Skin of body (tissue), 2 donors: ENCODE data around the gene STAG3. TPM values are rescaled to one million over a fixed set of nuclear protein-coding genes. Genes with fewer than 3 reads are reported as not detected.
"Not testable (repeated sequence)": the region's sequence is repeated elsewhere in the genome, so short reads cannot be mapped to it uniquely, and the experiment has no call there.

Experiments
- DNase-seq: peaks from one replicate; lab custom pipeline; 2025; lab: John Stamatoyannopoulos, UW
- total RNA-seq: library from RNA; depleted of rRNA; stranded (reverse); fragments of >200 nt; gene quantifications from one replicate; pipeline ENCODE4 v1.2.3, GENCODE V29; 2014

STAG3 gene, protein sequence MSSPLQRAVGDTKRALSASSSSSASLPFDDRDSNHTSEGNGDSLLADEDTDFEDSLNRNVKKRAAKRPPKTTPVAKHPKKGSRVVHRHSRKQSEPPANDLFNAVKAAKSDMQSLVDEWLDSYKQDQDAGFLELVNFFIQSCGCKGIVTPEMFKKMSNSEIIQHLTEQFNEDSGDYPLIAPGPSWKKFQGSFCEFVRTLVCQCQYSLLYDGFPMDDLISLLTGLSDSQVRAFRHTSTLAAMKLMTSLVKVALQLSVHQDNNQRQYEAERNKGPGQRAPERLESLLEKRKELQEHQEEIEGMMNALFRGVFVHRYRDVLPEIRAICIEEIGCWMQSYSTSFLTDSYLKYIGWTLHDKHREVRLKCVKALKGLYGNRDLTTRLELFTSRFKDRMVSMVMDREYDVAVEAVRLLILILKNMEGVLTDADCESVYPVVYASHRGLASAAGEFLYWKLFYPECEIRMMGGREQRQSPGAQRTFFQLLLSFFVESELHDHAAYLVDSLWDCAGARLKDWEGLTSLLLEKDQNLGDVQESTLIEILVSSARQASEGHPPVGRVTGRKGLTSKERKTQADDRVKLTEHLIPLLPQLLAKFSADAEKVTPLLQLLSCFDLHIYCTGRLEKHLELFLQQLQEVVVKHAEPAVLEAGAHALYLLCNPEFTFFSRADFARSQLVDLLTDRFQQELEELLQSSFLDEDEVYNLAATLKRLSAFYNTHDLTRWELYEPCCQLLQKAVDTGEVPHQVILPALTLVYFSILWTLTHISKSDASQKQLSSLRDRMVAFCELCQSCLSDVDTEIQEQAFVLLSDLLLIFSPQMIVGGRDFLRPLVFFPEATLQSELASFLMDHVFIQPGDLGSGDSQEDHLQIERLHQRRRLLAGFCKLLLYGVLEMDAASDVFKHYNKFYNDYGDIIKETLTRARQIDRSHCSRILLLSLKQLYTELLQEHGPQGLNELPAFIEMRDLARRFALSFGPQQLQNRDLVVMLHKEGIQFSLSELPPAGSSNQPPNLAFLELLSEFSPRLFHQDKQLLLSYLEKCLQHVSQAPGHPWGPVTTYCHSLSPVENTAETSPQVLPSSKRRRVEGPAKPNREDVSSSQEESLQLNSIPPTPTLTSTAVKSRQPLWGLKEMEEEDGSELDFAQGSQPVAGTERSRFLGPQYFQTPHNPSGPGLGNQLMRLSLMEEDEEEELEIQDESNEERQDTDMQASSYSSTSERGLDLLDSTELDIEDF
- 0.89 TPM for total RNA-seq

DNA sequence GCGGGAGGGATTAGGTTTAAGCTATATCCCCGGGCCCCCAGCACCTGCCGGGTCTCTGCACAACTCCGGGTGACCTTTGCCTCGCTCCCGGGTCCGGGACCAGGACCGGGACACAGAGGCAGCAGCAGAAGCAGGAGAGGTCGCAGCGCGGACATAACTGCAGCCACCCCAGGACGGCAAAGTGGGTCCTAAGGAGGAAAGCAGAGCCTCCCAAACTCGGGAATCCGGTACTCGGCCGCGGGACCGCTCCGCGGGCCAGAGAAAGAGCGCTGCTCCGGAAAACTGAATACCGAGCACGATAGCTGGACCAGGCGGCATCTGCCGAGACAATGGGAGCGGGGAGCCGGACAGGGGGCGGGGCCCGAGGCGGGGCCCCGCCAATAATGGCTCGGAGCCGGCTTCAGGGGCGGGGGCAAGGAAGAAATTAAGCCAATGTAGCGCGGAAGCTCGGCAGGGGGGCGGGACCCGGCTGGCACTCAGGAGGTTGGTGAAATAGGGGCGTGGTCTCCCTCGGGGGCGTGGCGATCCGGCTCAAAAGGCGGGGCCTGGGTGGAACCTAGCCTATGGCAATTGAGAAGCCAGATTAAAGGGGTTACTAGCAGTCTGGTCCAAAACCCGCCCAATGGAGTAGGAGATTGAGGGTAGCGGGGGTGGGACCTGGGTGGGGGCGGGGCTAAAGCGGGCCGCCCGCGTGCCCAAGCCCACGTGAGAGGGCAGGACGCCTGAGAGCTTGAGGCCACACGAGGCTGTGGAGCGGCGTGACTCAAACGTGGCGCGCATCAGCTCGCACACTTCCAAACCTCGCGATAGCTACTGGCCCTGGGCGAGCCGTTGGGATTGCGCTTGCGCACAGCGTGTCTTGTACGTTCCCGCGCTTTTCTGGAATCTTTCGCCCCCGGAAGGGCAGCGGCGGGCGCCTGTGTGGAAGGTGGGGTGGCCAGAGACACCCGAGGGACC lies at the start of gene STAG3, which contains the start of gene GPC2:
Gene STAG3 (plus strand): TSS at position 874 of the 957 bp plus-strand sequence. CDS start 2,639 bp downstream, outside the sequence.
Gene GPC2 (minus strand): TSS at position 337 of the 957 bp plus-strand sequence. CDS start 182 bp downstream, at position 155.
- peak; percentile 93 for DNase-seq

DNA sequence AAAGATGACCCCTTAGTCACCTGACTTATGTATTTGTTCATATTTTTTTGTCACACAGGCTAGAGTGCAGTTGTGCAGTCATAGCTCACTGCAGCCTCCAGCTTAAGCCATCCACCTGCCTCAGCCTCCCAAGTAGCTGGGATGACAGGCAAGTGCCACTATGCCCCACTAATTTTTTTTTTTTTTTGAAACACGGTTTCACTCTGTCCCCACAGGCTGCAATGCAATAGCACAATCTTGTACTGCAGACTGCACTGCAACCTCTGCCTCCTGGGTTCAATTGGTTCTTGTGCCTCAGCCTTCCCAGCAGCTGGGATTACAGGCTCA lies 49.1 kb upstream of the STAG3 start:
- DNase-seq, result no peak

DNA sequence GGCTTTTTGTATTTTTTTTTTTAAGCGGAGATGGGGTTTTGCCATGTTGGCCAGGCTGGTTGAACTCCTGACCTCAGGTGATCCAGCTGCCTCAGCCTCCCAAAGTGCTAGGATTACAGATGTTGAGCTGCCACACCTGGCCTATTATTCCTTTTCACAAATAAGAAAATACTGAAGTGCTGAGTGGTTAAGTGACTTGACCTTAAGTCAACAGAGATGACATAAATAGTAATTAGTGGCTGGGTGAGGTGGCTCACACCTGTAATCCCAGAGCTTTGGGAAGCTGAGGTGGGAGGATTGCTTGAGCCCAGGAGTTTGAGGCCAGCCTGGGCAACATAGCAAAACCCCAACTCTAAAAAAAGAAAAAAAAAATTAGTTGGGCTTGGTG lies 47.5 kb upstream of the STAG3 start:
- not testable (repeated sequence) for DNase-seq

DNA sequence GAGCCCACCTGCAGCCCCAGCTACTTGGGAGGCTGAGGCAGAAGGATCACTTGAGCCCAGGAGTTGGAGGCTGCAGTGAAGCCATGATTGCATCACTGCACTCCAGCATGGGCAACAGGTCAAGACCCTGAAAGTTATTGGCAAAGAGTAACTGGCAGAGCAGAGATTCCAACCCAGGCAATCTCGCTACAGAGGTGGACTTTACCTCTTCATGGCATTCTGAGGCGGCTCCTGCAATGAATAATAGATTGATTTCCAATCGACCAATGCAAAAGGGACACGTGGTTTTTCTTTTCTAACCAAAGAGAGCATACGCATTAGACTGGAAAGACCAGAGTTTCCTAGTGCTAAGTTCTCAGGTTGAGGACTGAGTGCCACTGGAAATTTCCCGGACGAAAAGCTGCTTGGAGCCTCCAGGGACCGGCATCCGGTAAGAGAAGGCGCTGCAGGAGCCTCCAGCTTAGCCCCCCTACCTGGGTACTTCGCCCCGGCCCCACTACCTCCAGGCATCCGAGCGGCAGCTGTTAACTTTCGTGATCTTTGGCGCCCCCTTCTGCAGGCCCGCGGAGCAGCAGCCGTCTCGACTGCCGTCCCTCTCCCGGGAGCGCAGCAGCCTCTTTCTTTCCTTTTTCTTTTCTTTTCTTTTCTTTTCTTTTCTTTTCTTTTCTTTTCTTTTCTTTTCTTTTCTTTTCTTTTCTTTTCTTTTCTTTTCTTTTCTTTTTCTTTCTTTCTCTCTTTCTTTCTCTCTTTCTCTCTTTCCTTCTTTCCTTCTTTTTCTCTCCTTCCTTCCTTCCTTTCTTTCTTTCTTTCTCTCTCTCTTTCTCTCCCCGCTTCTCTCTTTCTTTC lies 46.9 kb upstream of the STAG3 start:
- no peak for DNase-seq

DNA sequence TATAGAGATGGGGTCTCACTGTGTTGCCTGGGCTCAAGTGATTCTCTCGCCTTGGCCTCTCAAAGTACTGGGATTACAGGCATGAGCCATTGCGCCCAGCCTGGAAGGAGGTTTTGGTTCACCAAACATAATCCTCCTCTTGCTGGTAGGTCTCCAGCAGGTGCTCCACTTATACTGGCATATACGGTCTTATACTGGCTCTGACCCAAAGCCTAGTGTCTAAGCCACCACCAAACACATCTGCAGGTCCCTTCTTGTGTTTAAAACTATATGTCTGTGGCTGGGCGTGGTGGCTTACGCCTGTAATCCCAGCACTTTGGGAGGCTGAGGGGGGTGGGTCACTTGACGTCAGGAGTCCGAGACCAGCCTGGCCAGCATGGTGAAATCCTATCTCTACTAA lies 45.6 kb upstream of the STAG3 start:
- no peak for DNase-seq

DNA sequence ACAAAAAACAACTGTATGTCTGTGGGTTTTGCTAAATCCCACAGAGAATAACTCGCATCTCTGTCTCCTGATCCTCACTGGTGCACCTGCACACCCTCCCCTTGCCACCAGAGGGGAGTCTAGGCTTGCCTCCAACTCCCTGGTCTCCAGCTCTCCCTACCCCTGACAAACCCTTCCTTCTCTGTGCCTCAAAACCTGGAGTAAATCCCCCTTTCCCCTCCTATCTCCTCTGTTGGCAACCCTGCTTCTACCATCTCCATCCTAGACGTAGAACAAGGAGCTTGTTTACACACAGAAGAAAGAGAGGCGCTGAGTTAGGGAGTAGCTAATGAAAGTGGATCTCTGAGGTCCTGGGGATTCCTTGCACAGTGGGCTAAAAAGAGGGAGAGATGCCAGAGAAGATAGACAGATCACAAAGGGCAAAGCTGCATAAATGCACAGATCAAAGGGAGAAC lies 45.0 kb upstream of the STAG3 start:
- peak; percentile 33 for DNase-seq

DNA sequence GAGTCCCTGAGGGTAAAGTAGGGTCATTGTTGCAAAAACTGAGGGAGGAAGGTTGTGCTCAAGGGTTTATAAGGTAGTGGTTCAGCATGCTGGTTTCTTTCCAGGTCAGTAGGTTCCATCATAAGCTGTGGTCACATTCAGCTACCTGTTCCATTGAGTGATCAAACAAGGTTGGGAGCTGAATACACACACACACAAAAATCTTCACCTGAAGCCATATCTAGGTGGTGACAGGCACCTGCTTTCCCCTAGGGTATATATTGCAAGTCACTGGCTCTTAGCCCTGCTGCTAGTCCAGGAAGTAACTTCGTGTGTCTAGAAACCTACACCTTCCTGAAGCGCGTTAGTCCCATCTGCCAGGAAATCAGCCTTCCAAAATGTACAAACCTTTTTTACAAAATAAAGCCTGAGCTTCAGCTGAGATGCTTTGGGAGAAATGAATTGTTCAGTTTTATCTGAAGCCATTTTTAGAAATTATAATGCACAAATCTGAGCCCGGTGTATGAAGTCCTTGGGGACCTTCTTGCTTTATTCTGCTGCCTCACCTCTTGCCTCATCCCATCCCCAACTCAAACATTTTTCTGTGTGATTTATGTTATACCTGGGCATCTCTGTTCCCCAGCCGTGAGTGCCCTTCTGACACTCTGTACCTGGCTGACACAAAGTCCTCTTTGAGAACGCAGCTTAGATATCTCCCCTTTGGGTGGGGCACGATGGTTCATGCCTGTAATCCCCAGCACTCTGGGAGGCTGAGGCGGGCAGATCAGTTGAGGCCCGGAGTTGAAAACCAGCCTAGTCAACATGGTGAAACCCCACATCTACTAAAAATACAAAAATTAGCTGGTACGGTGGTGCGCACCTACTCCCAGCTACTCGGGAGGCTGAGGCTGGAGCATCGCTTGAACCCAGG lies 39.6 kb upstream of the STAG3 start:
- DNase-seq, result no peak

DNA sequence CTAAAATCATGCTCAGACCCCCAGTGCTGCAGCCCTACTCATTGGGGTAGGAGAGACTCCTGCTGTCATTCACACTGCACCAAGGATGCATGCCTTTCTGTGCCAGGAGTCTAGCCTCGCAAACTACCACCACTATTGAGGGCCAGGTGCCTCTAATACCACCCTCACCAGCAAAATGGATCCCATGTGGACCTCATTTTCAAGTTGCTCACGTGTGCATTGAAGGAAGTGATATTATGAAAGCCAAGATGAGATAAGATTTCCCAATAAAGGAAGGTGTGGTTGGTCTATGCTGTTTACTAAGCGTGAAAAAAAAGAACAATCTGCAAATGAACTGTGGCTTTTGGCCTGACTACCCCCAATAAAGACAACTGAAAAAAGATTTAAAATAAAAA lies 36.2 kb upstream of the STAG3 start:
- no peak for DNase-seq

DNA sequence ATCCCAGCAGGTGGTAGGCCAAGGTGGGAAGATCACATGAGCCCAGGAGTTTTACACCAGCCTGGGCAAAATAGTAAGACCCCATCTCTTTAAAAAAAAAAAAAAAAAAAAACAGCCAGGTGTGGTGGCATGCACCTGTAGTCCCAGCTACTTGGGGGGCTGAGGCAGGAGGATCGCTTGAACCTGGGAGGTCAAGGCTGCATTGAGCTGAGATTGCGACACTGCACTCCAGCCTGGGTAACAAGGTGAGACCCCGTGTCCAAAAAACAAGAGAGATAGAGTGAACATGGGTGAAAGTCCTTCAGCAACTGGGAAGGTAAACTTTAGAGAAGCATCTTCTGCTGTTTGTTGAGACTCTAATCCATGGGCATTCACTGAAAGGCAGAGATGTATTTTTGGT lies 35.3 kb upstream of the STAG3 start:
- DNase-seq, result no peak

DNA sequence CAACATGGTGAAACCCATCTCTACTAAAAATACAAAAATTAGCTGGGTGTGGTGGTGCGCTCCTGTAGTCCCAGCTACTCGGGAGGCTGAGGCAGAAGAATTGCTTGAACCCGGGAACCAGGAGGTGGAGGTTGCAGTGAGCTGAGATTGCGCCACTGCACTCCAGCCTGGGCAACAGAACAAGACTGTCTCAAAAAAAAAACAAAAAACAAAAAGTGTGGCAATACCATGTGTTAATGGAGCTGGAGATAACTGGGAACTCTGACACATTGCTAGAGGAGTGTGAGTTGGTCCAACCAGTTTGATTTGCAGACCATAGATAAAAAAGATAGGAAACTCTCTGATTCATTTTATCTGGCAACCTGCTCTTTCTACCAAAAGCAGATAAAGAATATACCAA lies 31.4 kb upstream of the STAG3 start:
- not testable (repeated sequence) for DNase-seq

DNA sequence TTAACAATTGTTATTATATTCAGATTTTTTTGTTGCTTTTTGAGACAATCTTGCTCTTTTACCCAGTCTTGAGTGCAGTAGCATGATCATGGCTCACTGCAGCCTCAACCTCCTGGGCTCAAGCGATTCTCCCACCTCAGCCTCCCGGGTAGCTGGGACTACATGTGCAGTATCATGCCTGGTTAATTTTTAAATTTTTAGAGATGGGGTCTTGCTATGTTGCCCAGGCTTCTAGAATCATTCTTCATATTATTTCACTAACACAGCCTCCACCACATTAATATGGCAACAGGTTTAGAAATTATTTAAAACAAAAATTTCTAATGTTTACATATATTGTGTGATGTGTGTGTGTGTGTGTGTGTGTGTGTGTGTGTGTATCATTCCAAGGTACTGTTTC lies 30.4 kb upstream of the STAG3 start:
- DNase-seq, result no peak

DNA sequence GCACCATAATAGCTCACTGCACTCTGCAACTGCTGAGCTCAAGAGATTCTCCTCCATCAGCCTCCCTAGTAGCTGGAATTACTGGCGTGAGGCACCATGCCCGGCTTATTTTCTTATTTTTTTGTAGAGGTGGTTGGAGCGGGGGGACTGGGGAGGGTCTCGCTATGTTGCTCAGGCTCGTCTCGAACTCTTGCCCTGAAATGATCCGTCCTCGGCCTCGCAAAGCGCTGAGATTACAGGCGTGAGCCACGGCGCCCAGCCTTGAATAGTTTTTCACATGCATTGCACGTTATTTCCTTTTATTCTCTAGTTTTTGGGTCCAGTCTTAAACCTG lies 29.5 kb upstream of the STAG3 start:
- DNase-seq, result no peak

DNA sequence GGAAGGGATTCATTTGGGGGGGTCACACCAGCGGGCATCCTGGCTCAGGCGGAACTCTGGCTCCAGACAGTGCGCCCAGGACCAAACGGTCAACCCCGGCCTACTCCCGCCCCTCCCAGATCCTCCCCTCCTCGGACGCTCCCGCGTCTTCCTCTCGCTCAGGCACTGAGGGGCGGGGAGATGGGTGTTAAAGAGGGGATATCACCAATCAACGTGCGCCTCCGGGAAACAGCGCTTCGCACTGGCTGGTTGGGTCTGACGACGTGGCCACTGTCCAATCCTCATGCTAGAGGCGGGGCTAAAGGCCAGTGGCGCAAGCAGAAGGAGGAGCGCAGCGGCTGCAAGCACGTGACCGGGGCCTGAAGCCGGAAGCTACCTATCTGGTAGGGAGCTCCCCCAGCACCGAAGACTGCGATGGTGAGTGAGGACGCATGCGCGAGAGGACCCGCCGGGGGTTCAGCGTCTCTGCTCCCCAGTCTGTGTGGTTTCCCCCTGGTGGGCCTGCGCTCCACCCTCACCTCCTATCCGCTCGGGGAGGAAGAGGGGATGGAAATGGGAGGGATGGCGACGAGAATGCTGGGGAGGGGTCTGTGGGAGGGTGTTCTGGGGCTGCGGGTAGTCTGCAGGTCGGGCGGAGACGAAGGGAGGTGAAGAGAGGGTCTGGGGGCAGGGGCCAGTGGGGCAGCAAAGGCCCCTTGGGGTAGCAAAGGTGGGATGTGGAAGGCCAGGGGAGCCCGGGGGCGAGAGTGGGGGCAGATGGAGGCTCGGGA lies 29.0 kb upstream of the STAG3 start, which contains the start of gene LAMTOR4:
Gene LAMTOR4 (plus strand): TSS at position 360 of the 770 bp plus-strand sequence. CDS start 55 bp downstream, at position 415.
- DNase-seq, result peak; percentile 98

DNA sequence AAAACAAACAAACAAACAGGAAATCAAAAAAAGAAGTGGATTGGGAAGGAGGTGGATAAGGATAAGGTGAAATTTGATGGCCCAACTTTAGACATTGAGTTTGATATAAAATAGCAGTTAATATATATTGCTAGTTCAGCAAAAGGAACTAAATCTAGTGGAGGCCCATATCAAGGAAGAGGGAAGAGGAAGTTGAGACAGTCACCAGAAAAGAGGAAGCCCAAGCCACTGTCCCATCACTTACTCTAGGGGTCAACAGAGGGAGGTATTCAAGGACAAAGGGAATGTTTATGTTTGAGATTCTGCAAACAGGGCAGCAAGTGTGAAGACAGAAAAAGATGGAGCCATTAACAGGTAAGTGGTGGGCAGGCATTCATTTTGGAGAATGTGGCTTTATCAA lies 25.3 kb upstream of the STAG3 start:
- DNase-seq, result no peak

DNA sequence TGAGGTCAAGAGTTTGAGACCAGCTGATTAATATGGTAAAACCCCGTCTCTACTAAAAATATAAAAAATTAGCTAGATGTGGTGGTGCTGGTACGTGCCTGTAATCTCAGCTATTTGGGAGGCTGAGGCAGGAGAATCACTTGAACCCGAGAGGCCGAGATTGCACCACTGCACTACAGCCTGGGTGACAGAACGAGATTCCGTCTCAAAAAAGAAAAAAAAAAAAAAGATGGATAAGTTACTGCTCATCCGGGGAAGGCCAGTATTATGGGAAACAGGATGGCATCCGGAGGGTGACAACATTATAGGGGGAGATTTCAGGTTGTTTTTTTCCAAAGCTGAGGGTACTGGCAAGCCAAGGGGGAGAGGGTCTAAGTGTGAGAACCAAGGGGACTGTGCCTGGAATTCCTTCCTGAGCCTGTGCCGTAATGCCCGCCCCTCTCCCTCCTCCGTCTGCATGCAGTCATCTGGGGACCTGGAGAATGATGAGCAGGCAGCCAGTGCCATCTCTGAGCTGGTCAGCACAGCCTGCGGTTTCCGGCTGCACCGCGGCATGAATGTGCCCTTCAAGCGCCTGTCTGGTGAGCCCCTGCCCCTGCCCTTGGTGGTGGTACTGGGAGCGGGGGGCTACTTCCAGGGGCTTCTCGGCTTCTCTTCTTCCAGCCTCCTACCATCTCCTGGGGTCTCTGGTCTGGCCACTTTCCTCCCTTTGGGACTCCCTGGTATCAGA lies 24.6 kb upstream of the STAG3 start:
- DNase-seq, result no peak

DNA sequence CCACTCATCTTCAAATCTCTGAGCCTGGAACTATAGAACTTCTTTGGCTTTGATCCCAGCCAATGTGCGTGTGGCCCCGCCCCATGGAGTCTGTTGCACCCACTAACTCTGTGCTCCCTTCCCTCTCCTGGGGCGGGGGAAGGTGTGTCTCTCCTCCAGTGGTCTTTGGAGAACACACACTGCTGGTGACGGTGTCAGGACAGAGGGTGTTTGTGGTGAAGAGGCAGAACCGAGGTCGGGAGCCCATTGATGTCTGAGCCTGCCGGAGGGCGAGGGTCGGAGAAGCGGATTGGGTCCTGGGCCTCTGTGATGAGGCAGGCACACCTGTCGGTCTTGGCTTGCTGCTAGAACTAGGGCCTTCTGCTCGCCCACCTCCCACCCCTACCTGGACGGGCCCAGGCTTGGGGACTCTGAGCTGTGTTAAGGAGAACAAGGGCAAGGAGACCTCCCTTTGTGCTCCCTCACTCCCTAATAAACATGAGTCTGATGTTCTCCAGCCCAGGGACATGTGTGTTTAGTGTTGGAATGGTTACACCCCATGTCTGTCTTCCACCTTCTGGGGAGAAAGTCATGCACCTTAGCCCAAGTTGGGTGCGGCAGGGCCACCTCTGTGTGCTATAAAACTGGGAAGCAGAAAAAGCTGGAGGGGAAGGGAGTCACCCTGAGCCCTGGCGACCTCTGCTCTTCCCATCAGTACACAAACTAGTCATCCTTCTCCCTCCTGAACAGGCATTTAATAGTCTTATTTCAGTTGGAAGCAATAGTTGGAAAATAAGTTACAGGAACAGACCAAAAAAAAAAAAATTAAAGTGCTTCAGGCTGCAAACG lies 23.8 kb upstream of the STAG3 start:
- DNase-seq, result no peak
